Thyroid gland (tissue), 4 donors: Measurements from ENCODE around the gene FBN2. TPM values are rescaled to one million over a fixed set of nuclear protein-coding genes. Genes with fewer than 3 reads are reported as not detected.

Source experiments
- DNase-seq, 2 donors: peaks; one replicate each; pipeline ENCODE4 v3.0.0-alpha.2; 2019
- H3K27ac ChIP-seq, 3 donors: fragments of 200-600 bp; sonication (generic); 1 replicate in 2 of 3; 2 replicates in 1 of 3; pipeline ENCODE4 v1.5.1; 2016 to 2019; ENCODE audit warnings: mild to moderate bottlenecking in 1 of 3, moderate library complexity in 1 of 3
- H3K27me3 ChIP-seq: fragments of 200-600 bp; sonication (generic); one replicate; pipeline ENCODE4 v1.5.1; 2019
- H3K36me3 ChIP-seq, 2 donors: fragments of 200-600 bp; sonication (generic); one replicate each; pipeline ENCODE4 v1.5.1; 2016 to 2019
- H3K4me1 ChIP-seq, 2 donors: fragments of 200-600 bp; sonication (generic); one replicate each; pipeline ENCODE4 v1.5.1; 2017 to 2019
- H3K4me3 ChIP-seq, 3 donors: fragments of 200-600 bp; sonication (generic); replicated peaks in 1 of 3; 1 replicate in 2 of 3; 2 replicates in 1 of 3; pipeline ENCODE4 v1.5.1; 2016; ENCODE audit warnings: mild to moderate bottlenecking in 1 of 3
- H3K9me3 ChIP-seq: fragments of 200-600 bp; sonication (generic); one replicate; pipeline ENCODE4 v1.5.1; 2017
- POLR2A ChIP-seq, 2 donors: fragments of 450-650 bp; IDR thresholded peaks; one replicate each; pipeline ENCODE4 v1.6.1; 2017; ENCODE audit warnings: antibody characterized with exemption in 2 of 2, mild to moderate bottlenecking in 2 of 2, moderate library complexity in 1 of 2
- WGBS, 2 donors: methylation state at CpG; one replicate each; pipeline ENCODE4 v1.1.5; 2017; 5-methylcytosine and 5-hydroxymethylcytosine counted together
- intact Hi-C: fragments of 100-400 bp; cut with DNase I; formaldehyde crosslinking; loops from one replicate; pipeline ENCODE4 v1.15.1; 2023
- small RNA-seq: library from RNA; depleted of rRNA; stranded (forward); fragments of <200 nt; gene quantifications from one replicate; pipeline ENCODE3, GENCODE V24; 2016
- total RNA-seq, 4 donors: library from RNA; depleted of rRNA; stranded (reverse); fragments of >200 nt; gene quantifications; one replicate each; pipeline ENCODE4 v1.2.3, GENCODE V29; 2016
- TF ChIP-seq, protein P1 (sequence below), 6 experiments: fragments of 200-600 bp in 3 of 6; fragments of 450-650 bp in 3 of 6; sonication (generic) in 3 of 6; IDR thresholded peaks; one replicate each; pipeline ENCODE4 v1.5.1; 2016 to 2019; ENCODE audit warnings: antibody characterized with exemption in 6 of 6, mild to moderate bottlenecking in 2 of 6, inconsistent platforms in 1 of 6, moderate library complexity in 1 of 6

The FBN2 gene
- total RNA-seq, 4 donors from 2014 or later, result 1.0 to 3.9 (median 2.5) TPM

DNA sequence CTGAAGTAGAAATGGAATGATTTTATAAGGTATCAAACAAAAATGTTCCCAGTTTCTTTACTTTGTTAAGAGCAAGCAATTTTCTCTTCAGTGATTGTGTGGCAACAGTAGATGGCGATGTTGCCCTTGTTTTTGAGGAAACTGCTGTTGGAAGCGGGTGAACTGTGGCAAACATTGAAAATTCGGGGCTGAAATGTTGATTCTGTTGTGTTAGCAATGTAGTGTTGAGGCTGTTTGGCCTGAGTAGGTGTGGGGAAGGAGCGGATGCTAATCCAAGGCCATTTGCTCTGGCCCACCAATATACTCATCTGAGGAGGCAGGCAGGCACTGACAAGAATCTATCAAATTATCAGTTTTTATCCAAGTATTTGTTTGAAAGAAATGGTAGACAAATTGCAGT is 324.7 kb downstream of the FBN2 start:
- Histone ChIP-seq H3K36me3 (no peaks in the 10 kb centered on the region), H3K4me1 (peaks cover 0 to 15% of the 10 kb centered on the region in 2 donors), H3K27ac (no peak overlapping the region), H3K4me3 (no peak overlapping the region), H3K9me3 (no peaks in the 10 kb centered on the region), H3K27me3 (no peaks in the 10 kb centered on the region)
- DNase-seq, result peak; percentile 36 to 50
- TF ChIP-seq, protein P1, sequence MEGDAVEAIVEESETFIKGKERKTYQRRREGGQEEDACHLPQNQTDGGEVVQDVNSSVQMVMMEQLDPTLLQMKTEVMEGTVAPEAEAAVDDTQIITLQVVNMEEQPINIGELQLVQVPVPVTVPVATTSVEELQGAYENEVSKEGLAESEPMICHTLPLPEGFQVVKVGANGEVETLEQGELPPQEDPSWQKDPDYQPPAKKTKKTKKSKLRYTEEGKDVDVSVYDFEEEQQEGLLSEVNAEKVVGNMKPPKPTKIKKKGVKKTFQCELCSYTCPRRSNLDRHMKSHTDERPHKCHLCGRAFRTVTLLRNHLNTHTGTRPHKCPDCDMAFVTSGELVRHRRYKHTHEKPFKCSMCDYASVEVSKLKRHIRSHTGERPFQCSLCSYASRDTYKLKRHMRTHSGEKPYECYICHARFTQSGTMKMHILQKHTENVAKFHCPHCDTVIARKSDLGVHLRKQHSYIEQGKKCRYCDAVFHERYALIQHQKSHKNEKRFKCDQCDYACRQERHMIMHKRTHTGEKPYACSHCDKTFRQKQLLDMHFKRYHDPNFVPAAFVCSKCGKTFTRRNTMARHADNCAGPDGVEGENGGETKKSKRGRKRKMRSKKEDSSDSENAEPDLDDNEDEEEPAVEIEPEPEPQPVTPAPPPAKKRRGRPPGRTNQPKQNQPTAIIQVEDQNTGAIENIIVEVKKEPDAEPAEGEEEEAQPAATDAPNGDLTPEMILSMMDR (IDR thresholded peaks at IDR 0.05), result peak in 5 of 6 experiments; percentile 29 to 72 (median 62)
- TF ChIP-seq POLR2A (IDR thresholded peaks at IDR 0.05), result no peak
- WGBS, 2 donors, result 8 to 10% methylated on average over 4 of the region's 4 CpGs
- intact Hi-C loops, result loop anchor here (10.0 kb wide), 2 partner anchors 281 to 631 kb away; no protein-coding TSS in a partner anchor

- TF ChIP-seq, protein P1 (IDR thresholded peaks at IDR 0.05), result no peak
- TF ChIP-seq POLR2A (IDR thresholded peaks at IDR 0.05), result no peak
- Histone ChIP-seq H3K9me3 (no peaks in the 10 kb centered on the region), H3K36me3 (no peaks in the 10 kb centered on the region), H3K4me3 (no peak overlapping the region), H3K27ac (no peak overlapping the region), H3K4me1 (peaks cover 0 to 12% of the 10 kb centered on the region in 2 donors), H3K27me3 (no peaks in the 10 kb centered on the region)
- intact Hi-C loops, result loop anchor here (10.0 kb wide), 2 partner anchors 283 to 633 kb away; no protein-coding TSS in a partner anchor
- 67 to 84% methylated on average over 5 of the region's 5 CpGs for WGBS, 2 donors
- no peak for DNase-seq
Measured at GRCh38 chr5:128212191-128212806, 325.7 kb downstream of the FBN2 start.

DNA sequence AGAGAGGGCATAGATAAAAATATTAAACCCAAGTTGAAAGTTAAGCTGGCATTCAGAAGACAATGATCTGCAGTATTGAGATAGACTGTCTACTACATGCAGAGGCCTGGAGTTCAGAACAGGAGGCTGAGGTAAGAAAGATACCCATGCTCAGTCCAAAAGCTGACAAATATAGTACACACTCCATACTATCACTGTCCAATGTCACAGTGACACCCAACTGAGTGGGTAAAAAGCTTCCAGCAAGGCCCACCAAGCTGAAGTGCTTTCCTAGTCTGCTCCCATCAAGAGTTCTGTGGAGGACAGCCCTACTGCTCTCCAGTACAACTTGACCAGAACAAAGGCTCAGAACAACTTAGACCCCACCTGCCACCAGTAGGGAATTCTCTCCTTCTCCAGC is 329.6 kb downstream of the FBN2 start:
- H3K27me3 ChIP-seq, result no peaks in the 10 kb centered on the region
- H3K36me3 ChIP-seq, result no peaks in the 10 kb centered on the region
- H3K27ac ChIP-seq, result no peak overlapping the region
- no peak overlapping the region for H3K4me3 ChIP-seq
- no peak for DNase-seq
- no peaks in the 10 kb centered on the region for H3K9me3 ChIP-seq
- no peak for TF ChIP-seq POLR2A (IDR thresholded peaks at IDR 0.05)
- TF ChIP-seq, protein P1 (IDR thresholded peaks at IDR 0.05), result no peak
- intact Hi-C loops, result loop anchor here (10.0 kb wide), 2 partner anchors 334 to 454 kb away; no protein-coding TSS in a partner anchor
- no peaks in the 10 kb centered on the region for H3K4me1 ChIP-seq

Small RNAs within 50 kb of the gene (small RNA-seq; reads per million reads assigned to genes)
- not detected for gene RF00019
